ENCODE results near the gene HLA-DPA1.
"Not testable (repeated sequence)": the region's sequence is repeated elsewhere in the genome, so short reads cannot be mapped to it uniquely, and the experiment has no call there.

Gene HLA-DPA1

DNA sequence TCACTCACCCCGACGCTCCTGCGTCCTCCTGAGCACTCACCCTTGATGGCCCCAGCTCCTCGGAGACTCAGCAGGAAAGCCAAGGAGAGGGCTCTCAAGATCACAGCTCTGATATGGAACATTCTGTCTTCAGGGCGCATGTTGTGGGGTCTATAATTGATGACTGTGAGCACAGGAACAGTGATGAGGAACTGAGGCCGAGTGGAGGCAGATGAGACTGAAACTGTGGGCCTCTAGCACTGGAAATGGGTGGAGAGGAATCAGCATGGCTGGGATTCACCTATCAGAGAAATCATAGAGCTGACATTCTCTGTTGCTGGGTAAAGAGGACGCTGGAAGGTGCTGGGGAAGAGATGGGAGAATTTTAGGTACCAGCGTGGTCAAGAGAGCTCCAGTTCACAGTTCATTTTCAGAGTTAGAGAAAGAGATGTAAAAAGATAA lies at the start of gene HLA-DPA1:
HLA-DPA1 (minus strand) TSS at position 219 of the 441 bp plus-strand sequence.
- no peak for DNase-seq

DNA sequence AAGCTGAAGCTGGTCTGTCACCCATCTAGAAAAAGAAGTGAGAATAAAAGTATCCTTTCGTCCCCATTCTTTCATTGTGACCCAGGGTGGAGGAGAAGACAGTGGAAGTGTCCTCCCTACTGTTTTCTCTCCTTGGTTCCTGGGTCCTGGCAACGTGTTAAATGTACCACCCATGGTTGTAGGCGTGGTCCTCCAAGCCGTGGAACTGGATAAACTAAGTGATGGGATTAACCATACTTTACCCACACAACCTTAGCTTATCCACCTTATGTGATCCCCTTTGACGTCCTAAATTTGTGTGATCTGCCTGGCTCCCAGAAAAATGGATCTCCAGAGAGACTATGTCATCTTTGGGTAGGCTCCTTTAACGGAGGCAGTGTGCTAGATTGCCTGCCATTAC lies 49.7 kb upstream of the HLA-DPA1 start:
- no peak for DNase-seq

DNA sequence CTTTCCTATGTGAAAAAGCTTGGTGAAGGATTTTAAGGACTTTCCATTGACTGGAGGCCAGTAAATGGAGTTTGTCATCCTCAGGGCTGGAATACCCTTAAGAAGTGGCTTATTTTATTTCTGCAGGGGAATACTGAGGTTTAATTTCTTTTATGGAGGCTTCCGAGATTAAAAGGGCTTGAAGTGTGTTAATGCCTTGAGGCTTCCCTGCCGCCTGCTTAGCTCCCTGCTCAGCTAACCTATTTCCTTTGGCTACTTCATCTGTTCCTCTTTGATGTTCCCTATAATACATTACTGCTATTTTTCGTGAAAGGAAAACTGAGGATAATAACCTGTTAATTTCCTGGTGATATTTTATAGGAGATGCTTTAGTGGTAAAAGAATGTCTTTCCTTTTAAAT lies 46.6 kb upstream of the HLA-DPA1 start:
- no peak for DNase-seq

DNA sequence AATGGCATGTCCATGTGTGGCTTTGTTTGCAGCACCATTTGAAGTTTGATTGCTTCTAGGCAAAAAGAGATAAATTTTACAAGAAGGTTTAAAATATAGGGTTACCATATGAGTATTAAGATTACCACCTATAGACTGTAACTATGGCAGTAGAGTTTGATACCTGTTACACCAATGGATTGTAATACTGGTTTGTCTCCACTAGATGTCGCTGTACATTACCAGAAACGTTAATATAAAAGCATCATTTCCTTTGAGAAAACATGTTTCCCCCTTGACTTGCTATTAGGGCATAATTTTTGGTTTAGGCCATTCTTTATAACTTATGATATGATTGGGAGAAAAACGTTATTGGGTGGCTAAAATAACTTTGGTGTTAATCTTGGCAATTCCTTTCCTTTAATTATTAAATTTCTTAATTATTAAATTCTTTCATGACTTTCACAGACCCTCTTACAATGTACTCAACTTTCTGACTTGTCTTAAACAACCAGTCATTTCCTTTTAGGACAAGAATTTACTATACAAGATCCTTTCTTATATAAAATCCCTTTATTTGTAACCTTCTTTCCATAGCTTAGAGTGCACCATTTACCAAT lies 45.2 kb upstream of the HLA-DPA1 start:
- peak; percentile 40 for DNase-seq

DNA sequence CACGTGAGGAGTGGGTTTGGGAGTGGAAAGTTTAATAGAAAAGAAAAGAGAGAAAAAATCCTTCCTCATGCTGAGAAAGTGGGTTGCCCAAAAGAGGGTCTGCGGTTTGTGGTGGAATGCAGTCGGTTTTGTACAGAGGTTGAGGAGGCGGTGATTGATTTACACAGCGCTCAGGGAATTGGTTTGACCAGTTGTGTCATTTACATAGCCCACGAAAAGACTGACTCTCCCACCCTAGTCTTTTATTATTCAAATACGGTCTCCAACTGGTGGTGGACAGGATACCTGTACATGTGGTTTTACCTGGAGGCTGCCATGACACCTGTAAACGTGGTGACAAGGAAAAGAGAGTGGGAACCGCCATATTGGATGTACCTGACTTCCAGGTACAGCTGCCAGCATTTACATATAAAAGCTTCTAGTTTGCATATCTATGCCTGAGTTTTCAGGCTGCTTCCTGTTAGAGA lies 44.4 kb upstream of the HLA-DPA1 start:
- no peak for DNase-seq

DNA sequence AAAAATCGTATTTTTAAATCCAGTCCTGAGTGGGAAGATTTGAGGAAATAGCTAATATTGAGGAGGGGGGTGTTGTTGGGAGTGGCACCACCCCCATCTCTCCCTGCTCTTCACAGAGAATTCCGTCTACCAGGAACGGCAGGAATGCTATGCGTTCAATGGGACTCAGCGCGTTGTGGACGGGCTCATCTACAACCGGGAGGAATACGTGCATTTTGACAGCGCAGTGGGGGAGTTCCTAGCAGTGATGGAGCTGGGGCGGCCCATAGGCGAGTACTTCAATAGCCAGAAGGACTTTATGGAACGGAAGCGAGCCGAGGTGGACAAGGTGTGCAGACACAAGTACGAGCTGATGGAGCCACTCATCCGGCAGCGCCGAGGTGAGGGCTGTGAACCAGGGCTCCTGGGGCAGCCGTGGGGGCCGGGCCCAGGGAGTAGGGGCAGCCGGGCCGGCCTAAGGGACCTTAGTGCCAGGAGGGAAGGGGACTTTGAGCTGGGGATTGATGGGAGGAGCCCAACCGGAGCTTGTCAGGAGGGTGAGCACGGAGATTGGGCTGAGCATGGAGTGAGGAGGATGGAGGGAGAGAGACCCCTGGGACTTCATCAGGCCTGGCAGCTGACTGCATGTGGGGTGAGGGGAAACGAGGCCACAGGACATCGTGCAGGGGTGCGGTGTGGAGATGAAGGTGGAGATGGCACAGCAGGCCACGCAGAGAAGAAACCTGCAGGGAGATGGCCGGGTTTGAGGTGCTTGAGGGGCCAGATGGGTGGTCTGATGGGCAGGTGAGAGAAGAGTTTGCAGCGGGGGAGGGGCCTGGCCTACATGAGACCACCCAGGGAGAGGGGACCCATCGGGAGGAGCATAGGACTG lies 43.6 kb upstream of the HLA-DPA1 start:
- DNase-seq: no peak

DNA sequence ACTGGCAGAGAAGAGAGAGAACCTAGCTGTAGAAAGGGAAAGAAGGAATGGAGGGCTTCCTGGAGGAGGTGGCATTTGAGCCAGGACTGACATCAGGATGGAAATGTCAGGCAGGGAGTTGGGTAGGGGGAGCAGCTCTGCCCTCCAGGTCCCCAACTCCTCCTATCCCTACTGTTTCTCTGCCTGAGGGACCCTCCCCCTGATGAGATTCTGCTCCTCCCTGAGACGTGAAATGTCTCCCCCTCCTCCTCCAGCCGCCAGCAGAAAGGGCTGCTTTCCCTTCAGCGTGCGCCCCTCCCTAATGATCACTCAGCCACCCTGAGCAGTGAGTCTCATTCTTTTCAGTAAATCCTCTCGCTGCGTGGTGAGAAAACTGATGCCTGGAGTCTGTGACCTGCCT lies 43.0 kb upstream of the HLA-DPA1 start:
- no peak for DNase-seq

DNA sequence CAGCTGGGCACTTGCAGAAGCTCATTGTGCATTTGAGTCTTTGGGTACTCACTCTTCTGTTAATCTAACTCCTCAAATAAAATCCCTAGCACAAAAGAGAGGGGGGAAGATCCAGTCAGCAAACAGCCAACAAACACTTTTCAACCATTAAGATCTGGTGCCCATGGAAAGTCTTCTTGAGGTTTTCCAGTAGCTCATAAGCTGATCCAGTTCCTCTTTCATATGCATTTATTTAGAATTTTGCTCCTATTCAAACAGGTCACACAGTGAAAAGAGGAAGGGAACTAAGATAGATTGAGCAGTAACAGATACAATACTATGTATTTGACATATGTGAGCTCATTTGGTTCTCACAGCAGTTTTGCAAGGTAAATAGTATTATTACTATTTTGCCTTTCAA lies 41.0 kb upstream of the HLA-DPA1 start:
- no peak for DNase-seq

DNA sequence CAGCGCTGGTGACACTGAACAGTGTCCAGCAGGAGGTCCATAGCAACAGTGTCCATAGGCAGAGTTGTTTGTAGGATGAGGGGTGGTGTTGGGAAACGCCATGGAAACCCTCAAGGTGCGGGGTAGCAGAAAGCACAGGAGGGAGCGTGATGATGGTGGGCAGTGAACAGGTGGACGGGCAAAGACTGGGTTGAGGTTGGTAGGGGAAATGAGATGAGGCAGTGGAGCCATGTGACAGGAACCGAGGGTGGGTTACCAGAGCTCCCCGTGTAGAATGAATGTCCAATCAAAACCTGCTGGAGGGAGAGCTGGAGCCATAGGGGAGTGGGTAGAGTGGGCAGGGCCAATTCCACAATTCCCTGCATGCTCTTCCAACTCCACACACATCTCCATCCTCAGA lies 40.3 kb upstream of the HLA-DPA1 start:
- no peak for DNase-seq

DNA sequence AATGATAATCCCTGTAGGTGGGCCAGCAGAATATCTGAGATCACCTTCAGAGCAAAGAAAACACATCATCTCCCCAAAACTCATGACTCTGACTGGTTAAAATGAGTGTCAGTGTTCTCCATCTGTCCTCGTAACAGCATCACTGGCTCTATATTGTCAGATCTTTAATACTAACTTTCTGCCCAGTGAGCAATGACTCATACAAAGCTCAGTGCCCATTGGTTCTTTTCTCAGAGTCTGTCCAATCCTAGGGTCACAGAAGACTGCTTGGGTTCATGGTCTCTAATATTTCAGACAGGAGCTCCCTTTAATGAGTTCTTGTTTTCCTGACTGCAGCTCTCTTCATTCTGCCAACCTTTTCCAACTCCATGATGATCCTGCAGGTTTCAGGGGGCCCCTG lies 38.7 kb upstream of the HLA-DPA1 start:
- DNase-seq: no peak

DNA sequence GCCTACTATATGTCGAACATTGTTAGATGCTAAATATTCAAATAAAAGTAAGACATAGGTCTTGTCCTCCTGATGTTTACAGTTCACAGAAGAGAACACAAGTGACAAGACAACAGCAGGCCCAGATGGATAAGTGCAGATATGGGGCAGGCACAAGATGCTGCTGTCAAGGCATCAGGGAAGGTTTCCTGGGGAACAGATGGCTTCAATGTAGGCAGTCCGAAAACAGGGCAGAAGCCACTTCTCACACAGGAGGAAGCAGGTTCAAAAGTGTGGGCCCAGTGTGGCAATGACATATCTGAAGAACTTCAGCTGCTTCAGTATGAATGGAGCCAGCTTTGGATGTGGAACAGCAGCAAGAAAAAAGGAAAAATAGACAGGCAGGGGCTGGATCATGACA lies 34.9 kb upstream of the HLA-DPA1 start:
- DNase-seq: no peak

DNA sequence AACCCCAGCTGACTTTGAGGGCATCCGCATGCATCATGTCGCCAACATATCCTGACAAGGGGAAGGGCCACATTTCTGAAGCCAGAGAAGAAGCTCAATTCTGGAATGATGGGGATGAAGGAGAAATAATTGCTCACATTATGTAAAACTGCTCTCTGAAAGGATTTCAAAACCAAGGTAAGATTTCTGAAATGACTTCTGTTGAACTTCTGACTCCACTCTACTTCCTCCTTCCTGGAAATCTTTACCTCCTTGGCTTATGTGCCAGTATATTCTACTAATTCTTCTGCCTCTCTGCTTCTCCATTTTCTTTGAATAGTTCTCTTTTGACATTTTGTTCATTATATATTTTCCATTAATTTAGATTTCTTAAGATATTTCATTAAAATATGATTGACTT lies 34.2 kb upstream of the HLA-DPA1 start:
- no peak for DNase-seq

DNA sequence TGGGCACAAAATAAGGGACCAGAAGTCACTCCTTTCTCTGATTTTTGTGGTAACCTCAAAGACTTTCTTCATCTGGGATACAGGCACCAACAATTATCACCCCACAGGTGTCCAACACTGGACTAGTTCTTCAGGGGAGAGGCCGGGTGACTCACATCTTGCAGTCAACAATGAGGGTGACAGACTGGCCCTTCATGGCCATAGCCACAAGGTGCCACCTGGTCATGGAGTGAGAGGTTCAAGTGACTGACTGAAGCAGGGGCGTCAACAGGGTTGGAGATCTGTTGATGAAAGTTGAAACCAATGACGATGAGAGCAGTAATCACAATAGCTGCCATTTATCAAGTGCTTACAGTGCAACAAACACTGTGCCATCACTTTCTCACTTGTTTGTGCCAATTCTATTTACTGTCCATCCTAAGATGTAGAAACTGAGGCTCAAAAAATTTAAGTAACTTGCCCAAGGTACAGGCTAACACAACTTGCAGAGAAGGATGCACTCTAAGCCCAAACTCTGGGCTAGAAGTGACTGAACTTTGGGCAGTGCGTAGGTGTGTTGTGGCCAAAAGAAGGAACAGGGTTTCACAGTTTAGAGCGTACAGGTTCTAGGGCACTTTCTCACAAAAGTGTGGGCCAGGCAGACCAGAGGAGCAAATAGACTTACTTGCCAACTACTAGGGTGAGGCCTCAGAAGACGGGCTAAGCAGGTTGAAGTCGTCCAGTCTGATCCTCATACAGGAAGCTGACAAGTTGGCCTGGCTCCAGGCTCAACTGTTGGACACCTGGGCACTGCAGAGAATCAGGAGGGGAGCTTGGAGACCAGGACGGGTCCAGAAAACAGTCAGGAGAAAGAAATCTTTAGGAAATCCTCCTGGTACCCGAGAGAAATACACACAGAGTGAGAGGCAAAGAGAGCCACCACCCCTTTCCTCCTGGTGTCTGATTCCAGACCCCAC lies 32.7 kb upstream of the HLA-DPA1 start:
- no peak for DNase-seq

DNA sequence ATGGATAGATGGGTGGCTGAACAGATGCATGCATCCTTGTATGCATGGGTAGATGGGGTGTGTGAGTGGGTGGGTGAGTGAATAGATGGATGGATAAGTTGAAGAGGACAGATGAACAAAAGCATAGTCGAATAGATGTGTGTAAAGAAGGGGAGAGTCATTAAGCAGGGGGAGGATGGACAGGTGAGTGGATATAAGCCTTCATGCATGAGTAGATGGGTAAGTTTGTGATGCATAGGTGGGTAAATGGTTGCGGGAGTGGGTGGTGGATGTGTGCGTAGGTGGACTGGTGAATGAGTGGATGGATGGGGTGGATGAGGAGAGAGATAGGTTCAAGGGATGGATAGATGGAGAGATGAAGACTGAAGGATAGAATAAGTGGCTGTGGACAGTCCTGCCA lies 31.9 kb upstream of the HLA-DPA1 start:
- DNase-seq: no peak

DNA sequence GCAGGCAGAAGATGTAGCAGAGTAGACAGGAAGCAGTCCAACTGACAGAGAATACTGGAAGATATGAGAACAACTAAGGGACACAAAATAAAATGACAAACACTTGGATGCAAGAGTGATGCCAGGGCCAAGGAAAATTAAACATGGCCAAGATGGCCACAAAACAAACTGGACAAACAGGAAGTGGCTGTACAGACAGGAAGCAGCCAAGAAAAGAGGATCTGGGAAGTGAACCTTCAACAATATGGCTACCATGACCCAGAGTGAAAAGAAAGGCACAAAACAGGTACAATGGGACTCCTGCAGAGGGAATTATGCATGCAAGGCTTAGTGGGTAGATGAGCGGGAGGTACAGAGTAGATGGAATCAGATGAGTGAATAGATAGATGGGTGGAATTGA lies 31.4 kb upstream of the HLA-DPA1 start:
- DNase-seq: no peak

DNA sequence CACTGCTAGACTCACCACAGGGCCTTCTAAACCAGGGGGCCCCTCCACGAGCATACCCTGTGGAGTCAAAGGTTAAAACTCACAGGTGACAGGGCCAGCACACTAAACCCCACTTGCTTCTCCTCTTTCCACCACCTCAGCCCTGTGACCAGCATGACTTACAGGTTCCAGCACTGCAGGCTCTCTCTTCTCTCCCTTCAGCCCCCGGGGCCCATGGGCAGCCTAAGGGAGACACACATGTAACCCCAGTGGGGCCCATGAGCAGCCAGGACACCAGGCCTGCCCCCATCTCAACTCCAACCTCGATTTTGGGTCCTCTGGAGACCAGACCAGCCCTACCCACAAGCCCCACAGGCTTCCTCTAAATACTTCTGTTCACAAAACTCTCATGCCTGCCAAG lies 30.3 kb upstream of the HLA-DPA1 start:
- no peak for DNase-seq

DNA sequence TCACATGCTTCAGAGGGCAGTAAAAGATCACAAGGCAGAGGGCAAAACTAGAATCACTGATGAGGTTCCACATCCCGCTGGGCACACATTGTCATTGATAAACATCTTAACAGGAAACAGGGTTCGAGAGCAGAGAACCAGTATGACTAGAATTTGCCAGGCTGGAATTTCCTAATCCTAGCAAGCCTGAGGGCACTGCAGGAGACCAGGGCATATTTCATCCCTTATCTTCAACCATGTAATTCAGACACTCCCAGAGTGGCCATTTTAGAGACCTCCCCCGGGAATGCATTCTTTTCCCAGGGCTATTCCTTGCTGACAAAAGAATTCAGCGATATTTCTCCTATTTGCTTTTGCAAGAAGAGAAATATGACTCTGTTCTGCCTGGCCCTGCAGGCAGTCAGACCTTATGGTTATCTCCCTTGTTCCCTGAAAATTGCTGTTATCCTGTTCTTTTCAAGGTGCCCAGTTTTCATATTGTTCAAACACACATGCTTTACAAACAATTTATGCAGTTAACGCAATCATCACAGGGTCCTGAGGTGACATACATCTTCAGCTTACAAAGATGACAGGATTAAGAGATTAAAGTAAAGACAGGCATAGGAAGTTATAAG lies 27.8 kb upstream of the HLA-DPA1 start:
- not testable (repeated sequence) for DNase-seq

DNA sequence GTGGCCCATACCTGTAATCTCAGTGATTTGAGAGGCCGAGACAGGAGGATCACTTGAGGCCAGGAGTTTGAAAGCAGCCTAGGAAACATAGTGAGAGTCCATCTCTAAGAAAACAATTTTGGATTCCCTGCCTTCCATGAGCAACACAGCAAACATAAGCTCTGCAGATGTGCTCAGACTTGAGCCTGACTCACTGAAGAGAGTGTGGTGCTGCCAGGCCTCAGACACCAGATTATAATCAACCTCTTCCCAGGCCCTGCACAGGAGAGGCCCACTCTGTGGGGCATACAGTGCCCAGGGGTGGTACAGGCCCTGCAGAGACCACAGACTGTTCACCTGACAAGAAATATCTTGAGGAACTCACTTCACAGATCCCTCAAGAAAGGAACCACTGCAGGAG lies 22.2 kb upstream of the HLA-DPA1 start:
- no peak for DNase-seq

DNA sequence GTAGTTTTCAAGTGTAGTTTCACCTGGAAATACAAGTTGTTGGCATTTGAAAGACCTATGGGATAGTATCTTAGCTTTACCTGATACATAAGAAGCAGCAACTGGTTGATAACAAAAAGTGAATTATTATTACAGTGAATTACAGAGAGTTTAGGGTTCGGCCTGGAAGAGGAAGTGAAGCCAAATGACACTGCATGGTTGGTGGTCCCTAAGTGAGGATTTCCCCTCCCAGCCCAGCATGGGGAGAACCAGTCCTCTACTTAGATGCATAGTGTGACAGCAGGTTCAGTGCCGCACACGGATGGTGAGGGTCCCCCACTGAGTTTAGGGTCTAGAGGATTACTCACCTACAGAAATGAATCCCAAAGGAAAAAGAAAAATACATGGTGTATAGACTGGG lies 20.4 kb upstream of the HLA-DPA1 start:
- DNase-seq: no peak

DNA sequence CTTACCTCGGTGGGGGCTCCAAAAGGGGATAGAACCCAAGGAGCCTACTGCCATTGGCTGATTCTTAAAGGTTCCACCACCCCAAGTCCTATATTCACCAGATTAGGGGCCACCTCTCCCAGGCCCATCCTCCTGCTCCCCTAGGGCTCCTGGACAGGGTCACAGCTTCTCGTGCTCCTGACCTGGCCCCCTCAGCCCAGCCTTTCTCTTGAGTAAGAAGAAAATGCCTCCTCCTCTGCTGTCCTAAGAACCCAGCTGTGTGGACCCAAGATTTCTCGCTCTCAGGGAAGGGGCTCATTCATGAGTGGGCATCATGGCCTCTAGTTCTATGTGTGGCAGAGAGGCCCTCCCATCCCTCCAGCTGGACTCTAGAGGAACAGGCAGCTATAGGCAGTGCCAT lies 18.9 kb upstream of the HLA-DPA1 start:
- DNase-seq: no peak

DNA sequence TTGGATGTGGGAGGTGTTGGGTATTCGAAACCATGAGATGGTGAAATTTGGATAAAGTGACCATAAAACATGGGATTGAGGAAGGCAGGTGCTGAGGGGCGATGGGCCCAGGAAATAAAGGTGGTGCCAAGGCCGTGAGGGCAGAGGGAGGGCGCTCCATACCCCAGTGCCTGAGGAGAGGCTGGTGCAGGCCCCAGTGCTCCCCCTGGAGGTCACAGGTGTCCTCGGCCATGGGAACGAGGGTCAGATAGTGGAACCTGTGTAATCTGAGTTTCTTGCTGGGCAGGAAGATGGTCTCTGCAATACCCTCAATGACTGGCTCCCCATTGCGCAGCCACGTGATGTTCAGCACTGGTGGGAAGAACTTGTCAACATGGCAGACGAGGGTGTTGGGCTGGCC lies 18.5 kb upstream of the HLA-DPA1 start:
- DNase-seq: no peak

DNA sequence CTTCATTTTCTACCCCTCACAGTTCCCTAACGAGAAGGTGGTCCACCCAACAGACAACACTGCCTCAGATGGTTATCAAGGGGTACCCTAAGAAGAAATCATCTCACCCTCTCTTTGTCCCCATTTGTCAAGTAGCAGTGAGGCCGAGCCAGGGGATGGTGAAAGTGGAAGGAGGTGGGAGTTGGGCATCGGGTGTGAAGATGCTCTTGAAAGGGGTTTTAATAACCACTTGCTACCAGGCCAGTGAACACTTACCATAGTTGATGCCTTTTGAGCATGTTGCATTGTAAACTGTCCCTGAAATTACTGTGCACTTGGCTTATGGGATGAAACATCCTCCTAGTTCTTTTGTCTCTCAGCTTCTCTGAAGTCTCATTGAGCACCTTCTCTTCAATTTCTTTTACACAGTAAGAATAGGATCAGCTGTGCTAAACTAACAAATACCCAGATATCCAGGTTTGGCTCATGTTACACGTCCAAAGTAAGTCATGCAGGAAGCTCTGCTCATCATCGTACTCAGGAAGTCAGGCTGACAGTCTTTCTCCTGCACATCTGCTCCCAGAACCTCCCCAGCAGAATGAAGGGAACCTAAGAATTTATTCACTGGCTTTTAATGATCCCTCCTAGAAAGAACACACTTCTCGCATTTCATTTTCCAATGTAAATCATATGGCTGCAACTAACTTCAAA lies 15.6 kb upstream of the HLA-DPA1 start:
- DNase-seq: no peak

Data from NCI-H774 (cell line).